Smooth muscle cell (in vitro differentiated cells): Measurements from ENCODE around the gene LPP. TPM values are rescaled to one million over a fixed set of nuclear protein-coding genes. Genes with fewer than 3 reads are reported as not detected.

Experiments used
- DNase-seq: peaks from one replicate; lab custom pipeline; 2025; ENCODE audit not compliant: unreplicated experiment; lab: John Stamatoyannopoulos, UW
- H2AFZ ChIP-seq: fragments of 200-600 bp; sonication (generic); 2 replicates; pipeline ENCODE4 v1.6.0; 2016; ENCODE audit warnings: antibody characterized with exemption, low read depth, mild to moderate bottlenecking
- H3F3A ChIP-seq: fragments of 200-600 bp; sonication (generic); 2 replicates; pipeline ENCODE4 v1.6.0; 2017; ENCODE audit warnings: antibody characterized with exemption, low read depth
- H3K27ac ChIP-seq: fragments of 200-600 bp; sonication (generic); 2 replicates; pipeline ENCODE4 v1.5.1; 2016; ENCODE audit warnings: low read depth, mild to moderate bottlenecking
- H3K27me3 ChIP-seq: fragments of 200-600 bp; sonication (generic); 2 replicates; pipeline ENCODE4 v1.6.1; 2016; ENCODE audit warnings: low read depth, mild to moderate bottlenecking
- H3K36me3 ChIP-seq: fragments of 200-600 bp; sonication (generic); 2 replicates; pipeline ENCODE4 v1.5.1; 2016; ENCODE audit warnings: low read depth
- H3K4me1 ChIP-seq: fragments of 200-600 bp; sonication (generic); 2 replicates; pipeline ENCODE4 v1.5.1; 2016; ENCODE audit warnings: low read depth
- H3K4me2 ChIP-seq: fragments of 200-600 bp; sonication (generic); 2 replicates; pipeline ENCODE4 v1.6.0; 2016; ENCODE audit warnings: mild to moderate bottlenecking
- H3K4me3 ChIP-seq: fragments of 200-600 bp; sonication (generic); 2 replicates; pipeline ENCODE4 v1.5.1; 2016; ENCODE audit warnings: mild to moderate bottlenecking
- H3K79me2 ChIP-seq: fragments of 200-600 bp; sonication (generic); 2 replicates; pipeline ENCODE4 v1.6.0; 2016; ENCODE audit warnings: low read depth, mild to moderate bottlenecking
- H3K9ac ChIP-seq: fragments of 200-600 bp; sonication (generic); 2 replicates; pipeline ENCODE4 v1.6.0; 2016; ENCODE audit warnings: low read depth
- H3K9me3 ChIP-seq: fragments of 200-600 bp; sonication (generic); replicated peaks from 2 replicates; pipeline ENCODE4 v1.5.1; 2016; ENCODE audit warnings: low read depth
- H4K20me1 ChIP-seq: fragments of 200-600 bp; sonication (generic); 2 replicates; pipeline ENCODE4 v1.6.0; 2016; ENCODE audit warnings: low read depth
- CTCF ChIP-seq: fragments of 200-600 bp; sonication (generic); IDR thresholded peaks from 2 replicates; pipeline ENCODE4 v1.5.1; 2017; ENCODE audit warnings: borderline replicate concordance, mild to moderate bottlenecking, antibody characterized with exemption; ENCODE audit not compliant: insufficient read depth, poor library complexity, severe bottlenecking
- WGBS: methylation state at CpG from one replicate; pipeline ENCODE4 v1.1.7; 2016; ENCODE audit warnings: low lambda C conversion rate; 5-methylcytosine and 5-hydroxymethylcytosine counted together
- polyA plus RNA-seq: library from polyadenylated mRNA; unstranded; fragments of >200 nt; fragmentation: Nextera tagmentation; extraction: Ambion mirVana; gene quantifications from 2 replicates; pipeline ENCODE4 v1.2.1, GENCODE V29; 2016
- total RNA-seq: library from RNA; depleted of rRNA; stranded (reverse); fragments of >200 nt; gene quantifications from 2 replicates; pipeline ENCODE4 v1.2.3, GENCODE V29; 2014

LPP gene
- total and polyA plus RNA-seq, 2 experiments from 2014 or later: 42.3 to 128 TPM

DNA sequence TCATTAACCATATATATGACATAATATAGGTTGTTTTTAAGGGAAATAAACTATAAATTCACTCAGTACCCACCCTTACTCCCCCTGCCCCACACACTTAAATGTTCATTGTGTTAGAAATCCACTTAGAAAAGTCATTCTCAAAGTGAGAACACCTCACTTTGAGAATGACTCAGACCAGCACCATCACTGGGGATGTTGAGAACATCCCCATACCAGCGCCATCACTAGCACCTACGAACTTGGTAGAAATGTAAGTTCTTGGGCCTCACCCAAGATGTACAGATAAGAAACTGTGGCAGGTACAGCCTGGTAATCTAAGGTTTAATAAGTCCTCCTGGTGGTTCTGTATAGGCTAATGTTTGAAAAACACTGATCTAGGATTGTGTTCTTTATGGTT is 362.6 kb downstream of the LPP start:
- H3K9ac ChIP-seq: no peak overlapping the region
- no peak for DNase-seq
- H3K27me3 ChIP-seq: no peaks in the 10 kb centered on the region
- no peak overlapping the region for H2AFZ ChIP-seq
- WGBS: 92% methylated on average over 2 of the region's 2 CpGs
- no peak for TF ChIP-seq CTCF
- no peak overlapping the region for H3K4me2 ChIP-seq
- H3K27ac ChIP-seq: no peak overlapping the region
- H4K20me1 ChIP-seq: no peaks in the 10 kb centered on the region
- H3K79me2 ChIP-seq: peaks cover 51% of the 10 kb centered on the region
- no peak overlapping the region for H3K4me3 ChIP-seq
- no peaks in the 10 kb centered on the region for H3K4me1 ChIP-seq
- no peaks in the 10 kb centered on the region for H3F3A ChIP-seq
- H3K36me3 ChIP-seq: no peaks in the 10 kb centered on the region
- H3K9me3 ChIP-seq: no peaks in the 10 kb centered on the region

GRCh38 chr3:188518416-188518815 is 364.5 kb downstream of the LPP start:
- Histone ChIP-seq H3K36me3 (no peaks in the 10 kb centered on the region), H3K4me3 (no peak overlapping the region), H3K4me2 (no peak overlapping the region), H3K9me3 (no peaks in the 10 kb centered on the region), H3K27me3 (no peaks in the 10 kb centered on the region), H4K20me1 (peaks cover 8% of the 10 kb centered on the region), H3K27ac (no peak overlapping the region), H3K79me2 (peaks cover 43% of the 10 kb centered on the region), H2AFZ (no peak overlapping the region), H3F3A (no peaks in the 10 kb centered on the region), H3K9ac (no peak overlapping the region), H3K4me1 (no peaks in the 10 kb centered on the region)
- TF ChIP-seq CTCF: no peak
- WGBS: 83% methylated on average over 2 of the region's 2 CpGs
- DNase-seq: no peak

GRCh38 chr3:188518835-188519452 is 365.0 kb downstream of the LPP start:
- Histone ChIP-seq H3K36me3 (no peaks in the 10 kb centered on the region), H3K9me3 (no peaks in the 10 kb centered on the region), H3K4me1 (no peaks in the 10 kb centered on the region), H2AFZ (no peak overlapping the region), H3K4me2 (no peak overlapping the region), H3F3A (no peaks in the 10 kb centered on the region), H4K20me1 (peaks cover 9% of the 10 kb centered on the region), H3K9ac (no peak overlapping the region), H3K27me3 (no peaks in the 10 kb centered on the region), H3K4me3 (no peak overlapping the region), H3K27ac (no peak overlapping the region), H3K79me2 (peaks cover 37% of the 10 kb centered on the region)
- no peak for DNase-seq
- no peak for TF ChIP-seq CTCF
- WGBS: 97% methylated on average over 6 of the region's 6 CpGs

GRCh38 chr3:188520466-188520865 is 366.5 kb downstream of the LPP start:
- Histone ChIP-seq H3K4me1 (no peaks in the 10 kb centered on the region), H3K9me3 (no peaks in the 10 kb centered on the region), H2AFZ (no peak overlapping the region), H3K4me2 (no peak overlapping the region), H3K27me3 (no peaks in the 10 kb centered on the region), H3K36me3 (peaks cover 3% of the 10 kb centered on the region), H3K79me2 (peaks cover 27% of the 10 kb centered on the region), H4K20me1 (peaks cover 9% of the 10 kb centered on the region), H3K4me3 (no peak overlapping the region), H3K27ac (no peak overlapping the region), H3F3A (no peaks in the 10 kb centered on the region), H3K9ac (no peak overlapping the region)
- no peak for DNase-seq
- 78% methylated on average over 4 of the region's 4 CpGs for WGBS
- no peak for TF ChIP-seq CTCF
